ENCODE results near the gene RHOJ. TPM values are rescaled to one million over a fixed set of nuclear protein-coding genes. Genes with fewer than 3 reads are reported as not detected.

Gene RHOJ
- total and polyA plus RNA-seq, 2 donors (not counting 3 experiments of a cell fraction or from before 2014, with no cell fraction given) = 191 to 486 TPM

- BruUV-seq (replicated peaks) = no TSS peak
- DNase-seq (ENCODE audit: low read depth, low spot score) = no peak
- no peaks in the 10 kb centered on the region for H3K4me1 ChIP-seq (ENCODE audit: control insufficient read depth, extremely low read depth, insufficient read depth, low read length)
- no peak overlapping the region for H3K4me2 ChIP-seq (ENCODE audit: insufficient read depth, low read length)
- no peaks in the 10 kb centered on the region for H3K9me1 ChIP-seq (replicated peaks; ENCODE audit: control insufficient read depth, extremely low read depth, insufficient read depth, low read length)
- peaks cover 14 to 21% of the 10 kb centered on the region in 2 experiments for H3K36me3 ChIP-seq (ENCODE audit: control insufficient read depth in 2 of 2, extremely low read depth in 1 of 2, insufficient read depth in 2 of 2, low read length in 2 of 2)
- dilution Hi-C loops (cut with MboI; ENCODE audit: extremely low pct_ligation_motif_present, low sequenced_read_pairs) = no loop called here
- POLR2A ChIA-PET = no interaction called here
- peaks cover 94% of the 10 kb centered on the region for H3K79me2 ChIP-seq (ENCODE audit: control insufficient read depth, insufficient read depth, low read length)
- TF ChIP-seq, protein P1, sequence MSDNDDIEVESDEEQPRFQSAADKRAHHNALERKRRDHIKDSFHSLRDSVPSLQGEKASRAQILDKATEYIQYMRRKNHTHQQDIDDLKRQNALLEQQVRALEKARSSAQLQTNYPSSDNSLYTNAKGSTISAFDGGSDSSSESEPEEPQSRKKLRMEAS (IDR thresholded peaks at IDR 0.05; ENCODE audit: insufficient read depth, insufficient read length) = no peak
- TF ChIP-seq JUN (IDR thresholded peaks at IDR 0.05; ENCODE audit: borderline replicate concordance, insufficient read depth, insufficient read length, low read depth) (no peak), MYC (IDR thresholded peaks at IDR 0.05; ENCODE audit: low read depth, low read length) (no peak), EZH2 (IDR thresholded peaks at IDR 0.05; ENCODE audit: borderline replicate concordance, low read depth, low read length, severe bottlenecking) (no peak), FOS (IDR thresholded peaks at IDR 0.05; ENCODE audit: borderline replicate concordance, insufficient read depth, low read length) (no peak), GATA2 (IDR thresholded peaks at IDR 0.05; ENCODE audit: insufficient read depth, insufficient read length, low read depth, low read length) (no peak), CTCF (IDR thresholded peaks at IDR 0.05; ENCODE audit: extremely low read depth in 1 of 2, insufficient read depth in 1 of 2, low read depth in 1 of 2, low read length in 2 of 2) (no peak)
- no peaks in the 10 kb centered on the region for H3K27me3 ChIP-seq (ENCODE audit: control insufficient read depth in 2 of 2, insufficient read depth in 2 of 2, low read length in 2 of 2)
- FAIRE-seq = no peak
- H4K20me1 ChIP-seq (replicated peaks; ENCODE audit: control insufficient read depth, extremely low read depth, insufficient read depth, low read length) = peaks cover 16% of the 10 kb centered on the region
- H3K27ac ChIP-seq (ENCODE audit: insufficient read depth, low read depth, low read length) = no peak overlapping the region
- H3K9me3 ChIP-seq (replicated peaks; ENCODE audit: control insufficient read depth, insufficient read depth, low read length) = no peaks in the 10 kb centered on the region
- intact Hi-C loops (cut with micrococcal nuclease) = no loop called here
- no peak overlapping the region for H3K9ac ChIP-seq (replicated peaks; ENCODE audit: extremely low read depth, insufficient read depth, low read length)
- CTCF ChIA-PET = interaction anchor here (0.5 to 2.1 kb wide), 6 partner anchors 8 to 363 kb away, joined by 3 to 10 read pairs (median 3); partner anchors contain the start of gene RHOJ
- no peak overlapping the region for H3K4me3 ChIP-seq (replicated peaks in 1 of 3; ENCODE audit: insufficient read depth in 1 of 3, low read depth in 1 of 3, low read length in 3 of 3)
- H2AFZ ChIP-seq (ENCODE audit: low read depth, low read length) = no peak overlapping the region
Measured at GRCh38 chr14:63237791-63238190, 33.5 kb downstream of the RHOJ start.

Data from endothelial cell of umbilical vein (primary cell).